SK-N-DZ (cell line): ENCODE data around the gene PLEKHN1.
"Not testable (repeated sequence)": the region's sequence is repeated elsewhere in the genome, so short reads cannot be mapped to it uniquely, and the experiment has no call there.

ENCODE experiments used
- DNase-seq: peaks from one replicate; pipeline ENCODE4 v3.0.0-alpha.2; 2015; ENCODE audit warnings: low spot score

The PLEKHN1 gene

GRCh38 chr1:942411-942821, 23.9 kb upstream of the PLEKHN1 start:
- DNase-seq: peak; percentile 29

GRCh38 chr1:942864-943533, 23.3 kb upstream of the PLEKHN1 start:
- DNase-seq: peak; percentile 40

- peak; percentile 30 for DNase-seq
Measured at GRCh38 chr1:943545-944340, 22.5 kb upstream of the PLEKHN1 start.

- DNase-seq: peak; percentile 94
Measured at GRCh38 chr1:944341-945325, 21.6 kb upstream of the PLEKHN1 start.

GRCh38 chr1:945688-946556, 20.4 kb upstream of the PLEKHN1 start:
- DNase-seq: no peak

- DNase-seq: not testable (repeated sequence)
Measured at GRCh38 chr1:946811-947210, 19.5 kb upstream of the PLEKHN1 start.

GRCh38 chr1:947958-948357, 18.3 kb upstream of the PLEKHN1 start:
- no peak for DNase-seq

GRCh38 chr1:950268-950667, 16.0 kb upstream of the PLEKHN1 start:
- DNase-seq: no peak

GRCh38 chr1:950881-951280, 15.4 kb upstream of the PLEKHN1 start:
- DNase-seq: no peak

- no peak for DNase-seq
Measured at GRCh38 chr1:951364-951763, 14.9 kb upstream of the PLEKHN1 start.

- no peak for DNase-seq
Measured at GRCh38 chr1:952201-952600, 14.1 kb upstream of the PLEKHN1 start.

- DNase-seq: no peak
Measured at GRCh38 chr1:952603-953002, 13.7 kb upstream of the PLEKHN1 start.

- DNase-seq: no peak
Measured at GRCh38 chr1:953524-954320, 12.6 kb upstream of the PLEKHN1 start.

GRCh38 chr1:954927-955326, 11.4 kb upstream of the PLEKHN1 start:
- DNase-seq: no peak

GRCh38 chr1:955474-955873, 10.8 kb upstream of the PLEKHN1 start:
- no peak for DNase-seq

GRCh38 chr1:956636-957035, 9.6 kb upstream of the PLEKHN1 start:
- no peak for DNase-seq

GRCh38 chr1:958823-959730, 7.2 kb upstream of the PLEKHN1 start, which contains the start of gene NOC2L:
TSS of gene NOC2L (minus strand) at chr1:959256. CDS start at chr1:959240, 16 bp downstream.
- DNase-seq: peak; percentile 69

GRCh38 chr1:959731-960362, 6.4 kb upstream of the PLEKHN1 start:
- DNase-seq: no peak
